NCI-H2227 treated with DMSO at 0.1 percent for 48 hours (cell line): ENCODE data around the gene PRAC1.
A peak's percentile ranks its signal among the peaks of the same experiment; 100 is the strongest.
"Not testable (repeated sequence)": the region's sequence is repeated elsewhere in the genome, so short reads cannot be mapped to it uniquely, and the experiment has no call there.

Experiments used
- DNase-seq: peaks from one replicate; lab custom pipeline; 2025; lab: John Stamatoyannopoulos, UW

Gene PRAC1

GRCh38 chr17:48726916-48727286, 4.6 kb upstream of the PRAC1 start:
- DNase-seq: no peak

DNA sequence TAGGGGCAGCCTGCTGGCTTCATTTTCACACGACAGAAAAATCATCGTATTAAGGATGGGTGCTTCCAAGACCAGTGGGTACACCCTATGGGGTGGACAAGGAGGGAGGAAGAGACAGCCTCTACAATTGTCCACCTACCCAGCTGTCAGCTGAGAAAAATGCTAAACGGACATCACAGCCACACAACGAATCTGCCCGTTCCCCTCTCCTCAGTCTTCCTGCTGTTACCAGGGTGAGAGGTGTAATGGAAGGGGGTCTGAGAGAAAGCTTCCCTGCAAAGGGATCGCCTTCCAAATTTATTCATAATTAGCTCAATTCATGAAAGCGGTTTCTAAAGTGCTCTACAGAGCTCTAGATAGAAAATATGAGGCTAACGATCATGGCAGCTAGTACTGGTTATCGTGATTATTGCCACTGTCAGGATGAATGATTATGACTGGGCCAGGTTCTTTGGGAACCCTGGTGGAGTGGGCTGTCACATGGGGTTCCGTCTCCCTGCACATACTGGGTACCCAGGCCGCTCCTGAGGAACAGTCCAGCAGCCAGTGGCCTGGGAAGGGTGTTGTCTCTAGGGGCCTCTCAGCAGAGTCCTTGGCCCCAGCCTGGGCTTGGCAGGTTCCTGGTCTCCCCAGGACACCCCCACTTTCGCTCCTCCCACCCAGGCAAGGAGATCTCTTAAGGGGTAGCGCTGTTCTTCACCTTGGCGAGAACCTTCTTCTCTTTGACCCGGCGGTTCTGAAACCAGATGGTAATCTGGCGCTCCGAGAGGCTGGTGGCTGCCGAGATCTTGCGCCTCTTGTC, 4.0 kb upstream of the PRAC1 start:
- DNase-seq: no peak

GRCh38 chr17:48725288-48726064, 3.2 kb upstream of the PRAC1 start:
- no peak for DNase-seq

DNA sequence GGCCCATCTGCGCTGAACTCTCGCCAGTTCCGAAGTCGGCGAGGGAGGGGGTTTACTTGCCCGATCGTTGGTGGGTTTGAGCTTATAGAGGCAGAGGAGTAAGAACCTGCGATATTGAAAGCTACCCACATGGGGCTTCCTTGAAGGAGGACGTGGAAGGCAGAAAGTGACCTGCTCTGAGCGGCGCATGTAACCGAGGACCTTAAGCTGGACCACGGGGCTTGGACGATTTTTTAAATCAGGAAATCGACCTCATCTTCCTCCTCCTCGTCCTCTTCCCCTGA, 2.6 kb upstream of the PRAC1 start:
- no peak for DNase-seq

DNA sequence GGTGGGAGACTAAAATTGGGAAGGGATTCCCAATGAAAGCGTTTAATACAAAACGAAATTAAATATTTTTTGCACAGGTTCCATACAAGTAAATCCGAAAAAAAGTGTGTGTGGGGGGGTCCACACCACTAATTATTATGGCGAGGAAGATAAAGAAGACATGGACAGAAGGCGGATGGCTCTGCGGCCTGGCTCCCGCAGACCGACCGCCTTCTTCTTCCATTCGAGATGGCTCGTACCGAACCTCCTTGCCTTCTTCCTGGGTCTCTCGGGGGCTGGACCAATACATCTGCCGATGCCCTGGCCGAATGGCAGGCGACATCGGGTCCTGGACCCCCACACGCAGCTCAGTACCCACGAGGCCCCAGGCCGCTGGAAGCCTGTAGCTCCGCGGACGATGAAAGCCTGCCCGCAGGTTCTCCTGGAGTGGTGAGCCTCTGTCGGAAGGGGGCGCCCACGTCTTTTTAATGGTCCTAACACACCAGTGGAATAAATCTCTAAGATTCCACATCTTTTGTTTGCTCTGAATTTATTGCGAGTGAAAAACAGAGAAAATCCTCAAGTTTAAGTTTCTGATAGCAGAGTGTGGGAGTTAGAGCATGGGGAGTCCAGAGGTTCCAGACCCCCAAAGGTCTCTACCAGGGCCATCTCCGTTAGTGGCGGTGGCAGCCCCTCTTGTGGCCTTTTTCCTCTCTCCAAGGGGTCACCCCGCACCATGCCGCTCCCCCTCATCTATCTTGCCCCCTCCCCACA, 2.1 kb upstream of the PRAC1 start:
- DNase-seq: peak; percentile 74

GRCh38 chr17:48723423-48724250, 1.3 kb upstream of the PRAC1 start:
- DNase-seq: no peak

- DNase-seq: no peak
Measured at GRCh38 chr17:48722915-48723422, 651 bp upstream of the PRAC1 start, which contains the start of gene PRAC2. Gene PRAC2, plus strand, starts transcription at chr17:48723185. Its CDS starts 1,226 bp downstream, at chr17:48724411.

DNA sequence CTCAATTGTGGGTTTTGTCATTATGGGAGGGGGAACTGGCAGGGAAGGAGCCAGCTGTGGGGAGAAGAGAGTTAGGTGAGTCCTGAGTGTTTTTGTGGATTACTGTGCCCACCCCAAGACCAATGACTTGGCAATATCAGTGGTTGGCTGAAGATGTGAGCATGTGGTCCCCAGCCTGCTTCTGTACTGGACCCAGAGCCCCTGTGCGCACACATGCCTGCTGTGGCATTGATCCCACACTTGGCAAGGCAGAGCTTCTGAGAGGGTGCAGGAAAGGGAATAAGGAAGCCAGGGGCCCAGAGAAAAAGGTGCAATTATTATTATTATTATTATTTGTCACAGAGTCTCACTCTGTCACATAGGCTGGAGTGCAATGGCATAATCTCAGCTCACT, 1.3 kb downstream of the PRAC1 start:
- DNase-seq: no peak

DNA sequence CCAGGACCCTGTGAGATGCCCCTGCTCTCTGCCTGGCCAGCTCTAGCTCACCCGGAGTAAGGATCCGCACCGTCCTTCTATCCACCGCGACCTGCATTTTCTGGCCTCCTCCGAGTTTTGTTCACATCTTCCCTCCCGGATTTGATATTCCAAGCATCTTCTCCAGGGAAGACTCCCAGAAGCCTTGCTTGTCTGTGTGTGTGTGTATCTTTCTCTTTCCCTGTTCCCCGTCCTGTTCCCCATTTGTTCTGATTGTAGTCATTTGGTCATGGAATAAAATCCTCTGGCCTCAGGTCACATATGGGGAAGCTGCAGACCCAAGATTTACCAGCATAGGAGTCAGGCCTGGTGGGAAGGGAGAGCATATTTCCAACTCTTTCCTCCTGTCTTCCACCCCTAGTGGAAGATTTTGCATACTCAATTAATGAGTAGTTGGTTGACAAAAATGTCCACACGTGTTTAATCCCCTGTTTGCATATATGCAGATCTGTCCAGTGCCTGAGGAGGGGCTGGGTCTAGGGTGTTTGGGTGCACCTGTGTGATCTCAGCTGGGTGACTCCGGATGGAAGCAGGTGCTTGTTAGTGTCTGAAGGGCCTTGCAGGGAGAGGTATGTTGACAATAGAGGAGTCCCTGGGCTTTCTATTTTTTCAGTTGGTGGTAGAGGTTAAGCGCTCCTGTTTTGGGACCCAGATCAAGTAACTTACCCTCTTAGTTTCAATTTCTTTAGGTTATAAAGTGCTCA, 1.9 kb downstream of the PRAC1 start:
- no peak for DNase-seq

GRCh38 chr17:48719642-48720265, 2.6 kb downstream of the PRAC1 start:
- DNase-seq: no peak

DNA sequence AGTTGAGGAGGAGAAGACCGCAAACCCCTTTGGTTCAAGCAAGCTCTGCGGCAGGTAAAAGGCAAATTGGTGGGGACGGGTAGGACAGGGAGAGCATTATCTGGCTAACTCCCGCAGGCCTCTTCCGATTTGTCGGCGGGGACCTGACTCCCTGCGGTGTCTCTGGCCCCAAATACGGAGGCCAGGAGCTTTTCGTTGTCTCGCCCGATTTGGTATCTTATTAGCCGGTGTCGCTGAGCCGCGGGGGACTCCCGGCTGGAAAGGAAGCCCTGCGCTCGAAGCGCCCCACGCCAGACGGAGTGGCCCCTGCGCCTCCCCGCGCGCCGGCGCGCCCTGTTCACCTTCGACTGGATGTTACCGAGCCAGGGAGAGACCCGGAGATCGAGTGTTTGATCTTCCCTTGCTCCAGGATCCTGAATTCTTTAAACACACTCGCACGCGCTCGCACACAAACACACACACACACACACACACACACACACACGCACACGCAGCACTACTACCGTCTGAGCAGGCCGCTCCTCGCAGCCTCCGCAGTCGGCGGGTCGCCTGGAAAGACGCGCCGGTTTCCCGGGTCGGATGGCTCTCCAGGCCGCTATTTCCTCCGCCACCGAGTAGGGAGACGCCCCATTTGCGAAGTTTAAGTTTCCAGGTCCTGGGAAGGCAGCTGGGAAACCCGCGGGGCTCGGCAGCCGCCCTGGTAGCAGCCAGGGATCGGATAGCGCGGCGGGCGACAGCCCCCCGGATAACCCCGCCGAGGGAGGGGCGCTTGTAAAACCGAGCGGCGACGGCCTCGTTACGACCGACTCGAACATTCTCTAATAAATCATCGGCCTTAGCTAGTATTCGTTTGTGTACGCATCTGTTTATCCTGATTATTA, 3.3 kb downstream of the PRAC1 start:
- DNase-seq: peak; percentile 28

DNA sequence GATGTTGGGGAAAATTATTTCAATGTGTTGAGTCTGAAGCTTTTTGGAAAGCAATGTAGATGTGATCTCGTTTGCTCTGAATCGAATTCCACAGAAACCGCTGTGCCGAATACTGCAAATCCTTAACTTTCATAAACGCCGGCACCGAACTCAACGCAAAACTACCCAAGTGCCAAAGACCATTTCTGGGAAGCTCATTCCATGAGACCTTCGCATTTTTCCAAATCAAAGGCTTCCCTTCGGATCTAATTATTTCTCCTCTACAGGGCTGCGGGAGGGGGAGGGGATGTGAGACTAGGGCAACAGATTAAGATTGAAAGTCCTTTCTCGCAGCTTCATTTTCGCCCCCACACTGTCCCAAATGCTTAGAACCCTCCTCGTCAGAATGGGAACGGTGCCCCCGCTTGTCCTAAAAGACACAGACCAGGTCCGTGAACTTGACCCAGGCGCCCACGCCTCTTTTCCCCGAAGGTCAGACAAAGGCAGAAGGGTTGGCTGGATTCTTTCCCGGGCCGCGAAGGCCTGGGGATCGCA, 4.0 kb downstream of the PRAC1 start:
- peak; percentile 18 for DNase-seq

- DNase-seq: no peak
Measured at GRCh38 chr17:48717367-48718226, 4.7 kb downstream of the PRAC1 start.

- not testable (repeated sequence) for DNase-seq
Measured at GRCh38 chr17:48716549-48716948, 5.8 kb downstream of the PRAC1 start.

DNA sequence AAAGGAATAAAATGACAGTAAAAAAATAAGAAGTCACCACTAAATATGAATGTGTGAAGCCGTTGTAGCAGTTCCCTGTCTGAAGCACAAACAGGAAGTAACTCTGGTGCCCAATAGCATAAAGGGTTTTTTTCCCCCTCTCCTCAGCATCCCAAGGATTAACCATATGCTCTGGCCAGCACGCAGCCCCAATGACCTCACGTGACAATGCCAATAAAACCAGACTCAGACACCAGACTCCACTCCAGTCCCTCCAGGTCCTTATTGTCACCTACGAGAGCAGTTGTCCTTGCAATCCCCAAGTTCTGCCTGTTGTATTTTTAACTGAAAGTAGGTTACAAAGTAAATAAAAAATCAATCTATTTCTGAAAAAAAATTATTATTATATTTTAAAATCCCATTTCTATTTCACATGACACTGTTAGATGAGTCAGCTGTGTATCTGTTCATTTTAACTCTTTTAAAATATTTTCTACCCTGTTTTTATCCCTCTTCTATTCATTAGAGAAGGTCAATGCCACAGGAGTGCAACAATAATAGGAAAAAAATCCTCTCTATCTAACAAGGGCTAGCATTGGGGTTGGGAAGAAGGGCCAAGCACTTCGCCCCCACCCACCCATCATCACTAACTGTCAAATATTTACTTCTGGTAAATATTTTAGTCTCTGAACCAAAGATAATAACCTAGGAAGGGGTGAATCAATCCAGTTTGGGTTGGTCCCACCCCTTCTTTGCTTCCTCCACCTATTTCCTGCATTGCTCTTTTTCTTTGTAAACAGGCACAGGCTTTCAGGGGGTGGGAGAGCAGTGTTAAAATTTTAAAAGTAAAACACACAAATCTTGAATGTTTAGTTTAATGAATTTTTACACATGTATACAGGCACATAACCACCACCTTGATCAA, 6.6 kb downstream of the PRAC1 start:
- DNase-seq: no peak

DNA sequence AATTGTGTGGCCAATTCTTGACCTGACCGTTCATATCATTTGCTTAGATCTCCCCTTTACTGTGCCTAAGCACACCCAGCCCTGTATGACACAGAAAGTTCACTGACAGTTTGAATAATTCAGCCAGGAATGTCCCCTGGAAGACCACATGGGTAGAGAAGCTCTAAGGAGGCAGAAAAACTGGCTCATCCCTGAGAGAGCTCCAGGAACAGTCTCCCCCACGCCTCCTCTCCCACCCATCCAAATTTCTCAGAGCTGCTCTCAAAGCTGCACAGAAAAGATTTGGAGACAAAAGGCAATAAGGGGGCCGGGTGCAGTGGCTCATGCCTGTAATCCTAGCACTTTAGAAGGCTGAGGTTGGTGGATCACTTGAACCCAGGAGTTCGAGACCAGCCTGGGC, 11.2 kb downstream of the PRAC1 start:
- no peak for DNase-seq
